KMS-11 (cell line): ENCODE measurements around the gene ELAVL4.

ENCODE experiments used
- H2AFZ ChIP-seq: fragments of 200-600 bp; sonication (generic); 2 replicates; pipeline ENCODE4 v1.6.1; 2016; ENCODE audit warnings: antibody characterized with exemption, mixed run types, low read depth
- H3K27ac ChIP-seq: fragments of 200-600 bp; sonication (generic); 2 replicates; pipeline ENCODE4 v1.6.1; 2016; ENCODE audit warnings: mild to moderate bottlenecking, mixed run types
- H3K27me3 ChIP-seq: fragments of 200-600 bp; sonication (generic); 2 replicates; pipeline ENCODE4 v1.6.1; 2017; ENCODE audit warnings: mild to moderate bottlenecking, low read depth, mixed run types, moderate library complexity; ENCODE audit not compliant: insufficient read depth
- H3K36me3 ChIP-seq: fragments of 200-600 bp; sonication (generic); 2 replicates; pipeline ENCODE4 v1.6.1; 2017; ENCODE audit warnings: mild to moderate bottlenecking, mixed run types; ENCODE audit not compliant: insufficient read depth
- H3K4me1 ChIP-seq: fragments of 200-600 bp; sonication (generic); 2 replicates; pipeline ENCODE4 v1.6.1; 2016; ENCODE audit warnings: mild to moderate bottlenecking, low read depth, mixed run types; ENCODE audit not compliant: poor library complexity, severe bottlenecking
- H3K4me2 ChIP-seq: fragments of 200-600 bp; sonication (generic); 2 replicates; pipeline ENCODE4 v1.7.0; 2016; ENCODE audit warnings: mild to moderate bottlenecking, mixed run types
- H3K4me3 ChIP-seq: fragments of 200-600 bp; sonication (generic); IDR thresholded peaks from 2 replicates; pipeline ENCODE4 v1.6.1; 2017; ENCODE audit warnings: low read depth, low read length, mixed read lengths; ENCODE audit not compliant: insufficient read depth
- H3K79me2 ChIP-seq: fragments of 200-600 bp; sonication (generic); 2 replicates; pipeline ENCODE4 v1.6.1; 2016; ENCODE audit warnings: low read depth, mixed run types; ENCODE audit not compliant: insufficient read depth
- H3K9ac ChIP-seq: fragments of 200-600 bp; sonication (generic); 2 replicates; pipeline ENCODE4 v1.6.1; 2016; ENCODE audit warnings: mild to moderate bottlenecking, mixed run types
- H4K20me1 ChIP-seq: fragments of 200-600 bp; sonication (generic); 2 replicates; pipeline ENCODE4 v1.6.1; 2016; ENCODE audit warnings: mild to moderate bottlenecking, mixed run types; ENCODE audit not compliant: insufficient read depth
- TF ChIP-seq, protein P1 (sequence below): fragments of 200-600 bp; sonication (generic); conservative IDR thresholded peaks from 2 replicates; pipeline ENCODE4 v1.6.1; 2017; ENCODE audit warnings: low read depth, mild to moderate bottlenecking, antibody characterized with exemption, low read length, moderate library complexity, mixed read lengths

The ELAVL4 gene

DNA sequence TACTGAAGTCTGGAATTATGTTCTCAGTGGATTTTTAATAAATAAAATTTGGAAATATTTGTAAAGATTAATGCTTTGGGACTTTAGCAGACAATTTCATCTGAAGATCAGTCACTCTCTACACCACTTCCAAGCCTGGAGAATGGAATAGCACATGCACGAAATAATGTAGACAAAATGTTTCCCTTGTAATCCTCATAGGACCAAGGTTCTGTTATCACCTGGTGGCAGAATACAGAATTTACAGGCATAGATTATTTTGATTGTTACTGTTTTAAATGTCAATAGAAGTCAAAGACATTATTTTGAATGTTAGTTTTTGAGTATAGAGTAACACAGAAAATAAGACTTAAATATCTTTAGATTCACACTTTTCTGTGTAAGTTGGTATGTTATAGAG, 9.1 kb upstream of the ELAVL4 start:
- no peak overlapping the region for H3K4me2 ChIP-seq

DNA sequence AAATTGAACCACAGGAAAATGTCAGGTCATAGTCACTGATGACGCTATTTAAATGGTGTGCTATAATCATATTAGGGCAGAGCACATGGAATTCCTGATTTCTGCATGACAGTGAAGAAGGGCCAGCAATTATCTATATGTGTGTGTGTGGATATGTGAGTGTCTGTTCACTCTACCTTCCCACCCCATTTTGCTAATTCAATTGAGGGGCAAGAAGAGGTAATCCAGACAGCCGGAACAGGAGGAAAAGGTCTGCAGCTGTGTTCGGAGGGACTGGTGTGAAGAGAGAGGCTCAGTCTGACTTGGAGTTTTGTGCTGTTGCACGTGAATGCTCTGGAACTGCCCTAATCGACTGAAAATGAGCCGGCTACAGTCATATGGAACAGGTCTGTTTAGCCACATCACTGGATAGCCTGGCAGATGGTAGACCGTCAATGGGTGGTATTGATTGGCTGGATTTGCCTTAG, 5.1 kb upstream of the ELAVL4 start:
- no peaks in the 10 kb centered on the region for H3K79me2 ChIP-seq
- no peak overlapping the region for H3K9ac ChIP-seq
- H3K4me3 ChIP-seq: no peak overlapping the region
- H3K27me3 ChIP-seq: no peaks in the 10 kb centered on the region
- no peaks in the 10 kb centered on the region for H3K4me1 ChIP-seq
- TF ChIP-seq, protein P1, sequence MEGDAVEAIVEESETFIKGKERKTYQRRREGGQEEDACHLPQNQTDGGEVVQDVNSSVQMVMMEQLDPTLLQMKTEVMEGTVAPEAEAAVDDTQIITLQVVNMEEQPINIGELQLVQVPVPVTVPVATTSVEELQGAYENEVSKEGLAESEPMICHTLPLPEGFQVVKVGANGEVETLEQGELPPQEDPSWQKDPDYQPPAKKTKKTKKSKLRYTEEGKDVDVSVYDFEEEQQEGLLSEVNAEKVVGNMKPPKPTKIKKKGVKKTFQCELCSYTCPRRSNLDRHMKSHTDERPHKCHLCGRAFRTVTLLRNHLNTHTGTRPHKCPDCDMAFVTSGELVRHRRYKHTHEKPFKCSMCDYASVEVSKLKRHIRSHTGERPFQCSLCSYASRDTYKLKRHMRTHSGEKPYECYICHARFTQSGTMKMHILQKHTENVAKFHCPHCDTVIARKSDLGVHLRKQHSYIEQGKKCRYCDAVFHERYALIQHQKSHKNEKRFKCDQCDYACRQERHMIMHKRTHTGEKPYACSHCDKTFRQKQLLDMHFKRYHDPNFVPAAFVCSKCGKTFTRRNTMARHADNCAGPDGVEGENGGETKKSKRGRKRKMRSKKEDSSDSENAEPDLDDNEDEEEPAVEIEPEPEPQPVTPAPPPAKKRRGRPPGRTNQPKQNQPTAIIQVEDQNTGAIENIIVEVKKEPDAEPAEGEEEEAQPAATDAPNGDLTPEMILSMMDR: no peak
- H3K4me2 ChIP-seq: no peak overlapping the region
- no peak overlapping the region for H2AFZ ChIP-seq
- H3K27ac ChIP-seq: no peak overlapping the region
- no peaks in the 10 kb centered on the region for H4K20me1 ChIP-seq
- no peaks in the 10 kb centered on the region for H3K36me3 ChIP-seq

More for the DNA sequence above, 9.1 kb upstream of the ELAVL4 start:
- H3K79me2 ChIP-seq: no peaks in the 10 kb centered on the region
- no peaks in the 10 kb centered on the region for H3K4me1 ChIP-seq
- H3K27me3 ChIP-seq: no peaks in the 10 kb centered on the region
- TF ChIP-seq, protein P1: no peak
- H2AFZ ChIP-seq: no peak overlapping the region
- H3K9ac ChIP-seq: no peak overlapping the region
- no peak overlapping the region for H3K4me3 ChIP-seq
- no peaks in the 10 kb centered on the region for H3K36me3 ChIP-seq
- H3K27ac ChIP-seq: no peak overlapping the region
- no peaks in the 10 kb centered on the region for H4K20me1 ChIP-seq

DNA sequence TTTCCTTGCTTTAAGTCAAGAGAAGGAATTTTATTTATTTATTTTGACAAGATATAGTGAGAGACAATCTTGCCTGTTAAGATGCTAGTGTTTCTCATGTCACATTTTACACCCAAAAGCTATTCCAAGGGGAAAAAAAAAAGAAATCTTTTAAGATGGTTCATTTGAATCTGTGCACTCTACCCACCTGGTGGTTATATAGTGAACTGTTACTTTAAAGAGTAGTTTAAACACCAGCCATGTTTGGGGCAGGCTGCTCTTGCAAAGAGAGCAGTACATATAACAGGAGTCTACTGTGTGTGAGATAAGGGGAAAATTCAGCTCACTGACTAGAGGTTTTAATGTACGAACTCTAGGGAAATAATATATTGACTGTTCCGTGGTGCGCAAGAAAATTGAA, 3.3 kb upstream of the ELAVL4 start:
- Histone ChIP-seq H3K4me1 (no peaks in the 10 kb centered on the region), H3K9ac (no peak overlapping the region), H3K27ac (no peak overlapping the region), H3K4me3 (no peak overlapping the region), H3K4me2 (no peak overlapping the region), H3K36me3 (no peaks in the 10 kb centered on the region), H3K79me2 (no peaks in the 10 kb centered on the region), H3K27me3 (no peaks in the 10 kb centered on the region), H4K20me1 (no peaks in the 10 kb centered on the region), H2AFZ (no peak overlapping the region)
- TF ChIP-seq, protein P1: no peak

DNA sequence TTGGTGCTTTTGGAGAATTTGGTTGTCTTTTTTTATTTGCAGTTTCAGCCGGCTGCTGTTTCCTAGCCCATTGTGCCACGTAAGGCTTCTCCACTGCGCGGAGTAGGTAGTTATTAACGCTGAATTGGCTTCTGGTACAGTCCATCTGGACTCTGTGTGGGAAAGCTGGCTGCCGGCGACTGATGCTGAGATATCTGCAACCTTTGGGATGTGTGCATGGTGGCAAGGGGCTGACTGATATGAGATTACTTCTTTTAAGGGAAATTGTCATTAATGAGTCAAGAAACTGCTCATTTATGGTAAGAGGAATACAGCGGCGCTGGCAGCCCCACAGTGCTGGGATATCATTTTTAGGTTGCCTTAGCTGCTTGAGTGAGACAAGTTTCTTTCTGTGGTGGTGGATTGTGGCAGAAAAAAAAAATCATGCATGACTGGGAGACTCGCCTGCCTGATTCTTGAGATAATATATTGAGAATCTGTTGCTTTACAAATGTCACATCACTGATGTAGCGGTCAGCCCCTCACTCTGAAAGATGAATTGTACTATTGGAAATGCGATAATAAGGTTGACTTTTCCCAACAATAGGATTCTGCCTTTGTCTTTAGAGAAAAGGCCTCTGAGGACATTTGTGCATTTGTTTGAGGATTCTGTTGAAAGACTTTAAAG, 2.5 kb upstream of the ELAVL4 start:
- H3K4me3 ChIP-seq: no peak overlapping the region
- TF ChIP-seq, protein P1: no peak
- H3K4me1 ChIP-seq: no peaks in the 10 kb centered on the region

More for the DNA sequence above, 2.5 kb upstream of the ELAVL4 start:
- H4K20me1 ChIP-seq: no peaks in the 10 kb centered on the region
- H3K9ac ChIP-seq: no peak overlapping the region
- H3K4me2 ChIP-seq: no peak overlapping the region
- H2AFZ ChIP-seq: no peak overlapping the region
- H3K36me3 ChIP-seq: no peaks in the 10 kb centered on the region
- no peaks in the 10 kb centered on the region for H3K27me3 ChIP-seq
- H3K27ac ChIP-seq: no peak overlapping the region
- H3K79me2 ChIP-seq: no peaks in the 10 kb centered on the region
